Measurements from ENCODE around the gene ZIC4. TPM values are rescaled to one million over a fixed set of nuclear protein-coding genes. Genes with fewer than 3 reads are reported as not detected.

ZIC4 gene
- total and polyA plus RNA-seq, 4 donors: 0.06 TPM; not detected in 3

DNA sequence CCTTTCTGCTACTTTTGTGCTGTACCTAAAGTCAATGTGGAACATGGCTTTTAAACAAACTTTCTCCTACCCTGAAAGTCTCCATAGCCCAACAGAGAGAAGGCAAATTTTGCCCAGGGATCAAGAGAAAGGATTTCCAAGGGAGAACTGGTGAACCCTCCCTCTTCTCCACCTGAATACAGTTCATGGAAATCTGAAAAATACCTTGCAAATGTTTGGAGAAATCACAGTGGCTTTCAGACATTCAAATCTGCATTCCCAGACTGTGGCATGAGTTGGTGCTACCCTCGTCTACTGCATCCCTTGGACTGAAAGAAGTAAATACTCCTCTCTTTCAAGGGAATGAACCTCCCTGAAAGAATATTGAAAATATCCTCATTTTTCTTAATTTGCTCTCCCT, 38.7 kb downstream of the ZIC4 start (continued):
- TF ChIP-seq, protein P1, sequence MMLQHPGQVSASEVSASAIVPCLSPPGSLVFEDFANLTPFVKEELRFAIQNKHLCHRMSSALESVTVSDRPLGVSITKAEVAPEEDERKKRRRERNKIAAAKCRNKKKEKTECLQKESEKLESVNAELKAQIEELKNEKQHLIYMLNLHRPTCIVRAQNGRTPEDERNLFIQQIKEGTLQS (IDR thresholded peaks at IDR 0.05): no peak

DNA sequence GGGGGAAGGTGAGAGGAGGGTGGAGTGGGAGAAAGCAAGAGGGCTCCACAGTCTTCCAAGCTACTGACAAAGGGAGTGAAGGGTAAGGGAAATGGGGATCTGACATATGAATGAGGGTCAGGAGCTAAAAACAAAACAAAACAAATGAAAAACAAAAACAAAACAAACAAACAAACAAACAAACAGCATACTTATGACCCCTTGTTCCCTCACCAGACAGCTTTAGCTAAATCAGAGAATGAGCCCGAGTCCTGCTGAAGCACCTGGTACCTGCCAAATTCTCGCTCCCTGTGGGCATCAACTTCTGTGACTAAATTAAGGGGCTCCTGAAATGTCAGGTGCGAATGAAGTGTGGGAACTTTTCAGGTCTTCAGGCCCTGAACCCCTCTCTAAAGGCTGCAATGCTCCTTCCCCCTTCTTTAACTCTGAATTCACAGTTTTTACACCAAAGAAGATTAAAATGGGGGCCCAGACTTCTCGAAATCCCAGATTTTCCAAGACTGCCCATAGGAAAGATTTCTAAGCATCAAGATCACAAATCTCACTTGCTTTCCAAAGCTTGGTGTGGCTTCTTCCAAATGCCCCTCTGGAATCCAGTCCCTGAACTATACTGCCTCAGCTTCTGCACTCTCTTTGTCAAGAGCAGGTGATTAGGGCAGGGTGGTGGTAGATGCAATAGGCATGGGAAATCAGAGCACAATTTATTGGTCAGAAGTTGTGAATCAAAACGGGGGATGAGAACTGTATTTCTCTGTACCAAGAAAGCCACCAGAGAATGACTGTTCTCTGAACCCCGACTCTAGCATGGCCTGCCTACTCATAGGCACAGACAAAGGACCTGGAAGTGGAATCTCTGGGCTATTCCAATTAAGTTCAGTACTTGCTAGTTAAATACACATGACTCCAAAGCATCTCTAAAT, 40.9 kb downstream of the ZIC4 start:
- WGBS: 35% methylated on average over 6 of the region's 6 CpGs
- Histone ChIP-seq H3K4me1 (ENCODE audit: control insufficient read depth in 4 of 4, insufficient read depth in 4 of 4, low read length in 3 of 4) (no peaks in the 10 kb centered on the region), H3K36me3 (ENCODE audit: control insufficient read depth in 4 of 4, insufficient read depth in 3 of 4, low read depth in 1 of 4, low read length in 3 of 4) (no peaks in the 10 kb centered on the region), H3K9me3 (ENCODE audit: control insufficient read depth in 4 of 4, low read length in 3 of 4) (peaks cover 0 to 4% (median 0%) of the 10 kb centered on the region in 4 donors), H3K27me3 (ENCODE audit: control insufficient read depth in 4 of 4, insufficient read depth in 4 of 4, low read length in 3 of 4) (peaks cover 2 to 31% (median 16%) of the 10 kb centered on the region in 4 donors), H3K27ac (ENCODE audit: low read depth in 1 of 2, low read length in 2 of 2) (no peak overlapping the region), H3K4me3 (ENCODE audit: low read depth in 1 of 3, low read length in 3 of 3) (no peak overlapping the region), H3K9ac (ENCODE audit: low read depth in 1 of 2, low read length in 2 of 2) (no peak overlapping the region)
- TF ChIP-seq RAD21 (IDR thresholded peaks at IDR 0.05): no peak
- no peak for TF ChIP-seq EGR1 (IDR thresholded peaks at IDR 0.05; ENCODE audit: low read depth in 2 of 2)
- no peak for TF ChIP-seq HNF4A (conservative IDR thresholded peaks at IDR 0.05)
- TF ChIP-seq RXRA (IDR thresholded peaks at IDR 0.05): no peak
- no peak for TF ChIP-seq FOXA1 (IDR thresholded peaks at IDR 0.05)
- no peak for TF ChIP-seq GABPA (IDR thresholded peaks at IDR 0.05 in 1 of 2, conservative IDR thresholded peaks at IDR 0.05 in 1 of 2)
- TF ChIP-seq, protein P2, sequence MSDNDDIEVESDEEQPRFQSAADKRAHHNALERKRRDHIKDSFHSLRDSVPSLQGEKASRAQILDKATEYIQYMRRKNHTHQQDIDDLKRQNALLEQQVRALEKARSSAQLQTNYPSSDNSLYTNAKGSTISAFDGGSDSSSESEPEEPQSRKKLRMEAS (IDR thresholded peaks at IDR 0.05): no peak
- no peak for TF ChIP-seq HNF4G (IDR thresholded peaks at IDR 0.05)
- TF ChIP-seq, protein P3, sequence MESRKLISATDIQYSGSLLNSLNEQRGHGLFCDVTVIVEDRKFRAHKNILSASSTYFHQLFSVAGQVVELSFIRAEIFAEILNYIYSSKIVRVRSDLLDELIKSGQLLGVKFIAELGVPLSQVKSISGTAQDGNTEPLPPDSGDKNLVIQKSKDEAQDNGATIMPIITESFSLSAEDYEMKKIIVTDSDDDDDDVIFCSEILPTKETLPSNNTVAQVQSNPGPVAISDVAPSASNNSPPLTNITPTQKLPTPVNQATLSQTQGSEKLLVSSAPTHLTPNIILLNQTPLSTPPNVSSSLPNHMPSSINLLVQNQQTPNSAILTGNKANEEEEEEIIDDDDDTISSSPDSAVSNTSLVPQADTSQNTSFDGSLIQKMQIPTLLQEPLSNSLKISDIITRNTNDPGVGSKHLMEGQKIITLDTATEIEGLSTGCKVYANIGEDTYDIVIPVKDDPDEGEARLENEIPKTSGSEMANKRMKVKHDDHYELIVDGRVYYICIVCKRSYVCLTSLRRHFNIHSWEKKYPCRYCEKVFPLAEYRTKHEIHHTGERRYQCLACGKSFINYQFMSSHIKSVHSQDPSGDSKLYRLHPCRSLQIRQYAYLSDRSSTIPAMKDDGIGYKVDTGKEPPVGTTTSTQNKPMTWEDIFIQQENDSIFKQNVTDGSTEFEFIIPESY (IDR thresholded peaks at IDR 0.05): no peak
- TF ChIP-seq TAF1 (conservative IDR thresholded peaks at IDR 0.05): no peak
- no peak for TF ChIP-seq NR2F2 (IDR thresholded peaks at IDR 0.05)
- no peak for TF ChIP-seq FOXA2 (IDR thresholded peaks at IDR 0.05)
- TF ChIP-seq YY1 (IDR thresholded peaks at IDR 0.05): no peak
- no peak for TF ChIP-seq JUND (IDR thresholded peaks at IDR 0.05)
- TF ChIP-seq, protein P4, sequence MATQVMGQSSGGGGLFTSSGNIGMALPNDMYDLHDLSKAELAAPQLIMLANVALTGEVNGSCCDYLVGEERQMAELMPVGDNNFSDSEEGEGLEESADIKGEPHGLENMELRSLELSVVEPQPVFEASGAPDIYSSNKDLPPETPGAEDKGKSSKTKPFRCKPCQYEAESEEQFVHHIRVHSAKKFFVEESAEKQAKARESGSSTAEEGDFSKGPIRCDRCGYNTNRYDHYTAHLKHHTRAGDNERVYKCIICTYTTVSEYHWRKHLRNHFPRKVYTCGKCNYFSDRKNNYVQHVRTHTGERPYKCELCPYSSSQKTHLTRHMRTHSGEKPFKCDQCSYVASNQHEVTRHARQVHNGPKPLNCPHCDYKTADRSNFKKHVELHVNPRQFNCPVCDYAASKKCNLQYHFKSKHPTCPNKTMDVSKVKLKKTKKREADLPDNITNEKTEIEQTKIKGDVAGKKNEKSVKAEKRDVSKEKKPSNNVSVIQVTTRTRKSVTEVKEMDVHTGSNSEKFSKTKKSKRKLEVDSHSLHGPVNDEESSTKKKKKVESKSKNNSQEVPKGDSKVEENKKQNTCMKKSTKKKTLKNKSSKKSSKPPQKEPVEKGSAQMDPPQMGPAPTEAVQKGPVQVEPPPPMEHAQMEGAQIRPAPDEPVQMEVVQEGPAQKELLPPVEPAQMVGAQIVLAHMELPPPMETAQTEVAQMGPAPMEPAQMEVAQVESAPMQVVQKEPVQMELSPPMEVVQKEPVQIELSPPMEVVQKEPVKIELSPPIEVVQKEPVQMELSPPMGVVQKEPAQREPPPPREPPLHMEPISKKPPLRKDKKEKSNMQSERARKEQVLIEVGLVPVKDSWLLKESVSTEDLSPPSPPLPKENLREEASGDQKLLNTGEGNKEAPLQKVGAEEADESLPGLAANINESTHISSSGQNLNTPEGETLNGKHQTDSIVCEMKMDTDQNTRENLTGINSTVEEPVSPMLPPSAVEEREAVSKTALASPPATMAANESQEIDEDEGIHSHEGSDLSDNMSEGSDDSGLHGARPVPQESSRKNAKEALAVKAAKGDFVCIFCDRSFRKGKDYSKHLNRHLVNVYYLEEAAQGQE (IDR thresholded peaks at IDR 0.05): no peak
- DNase-seq (ENCODE audit: low spot score): no peak
